AG09319 (cell line): ENCODE results near the gene SVIL.
"Not testable (repeated sequence)": the region's sequence is repeated elsewhere in the genome, so short reads cannot be mapped to it uniquely, and the experiment has no call there.

Experiments used
- DNase-seq: peaks from one replicate; pipeline ENCODE4 v3.0.0-alpha.2; 2010; ENCODE audit warnings: low read depth; ENCODE audit errors: extremely low read depth
- TF ChIP-seq, protein P1 (sequence below): IDR thresholded peaks from 2 replicates; pipeline ENCODE4 v1.5.1; 2011; ENCODE audit warnings: low read depth, mild to moderate bottlenecking, inconsistent platforms, low read length, moderate library complexity

Gene SVIL

DNA sequence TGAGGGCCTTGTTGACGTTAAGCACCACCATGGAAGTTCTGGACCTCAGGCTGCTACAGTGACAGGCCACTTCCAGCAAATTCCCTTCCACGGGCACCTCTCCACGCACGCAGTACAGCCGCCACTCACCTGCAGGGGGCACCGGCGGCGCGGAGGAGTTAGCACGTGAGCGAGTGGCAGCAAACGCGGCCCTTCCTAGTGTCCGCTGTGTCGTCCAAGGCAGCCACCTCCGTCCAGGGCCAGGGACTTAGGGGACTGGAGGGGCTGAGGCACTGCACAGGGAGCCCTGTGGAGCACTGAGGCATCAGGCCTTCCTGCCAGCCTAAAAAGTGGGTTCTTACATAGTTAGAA, 164.4 kb downstream of the SVIL start:
- TF ChIP-seq, protein P1, sequence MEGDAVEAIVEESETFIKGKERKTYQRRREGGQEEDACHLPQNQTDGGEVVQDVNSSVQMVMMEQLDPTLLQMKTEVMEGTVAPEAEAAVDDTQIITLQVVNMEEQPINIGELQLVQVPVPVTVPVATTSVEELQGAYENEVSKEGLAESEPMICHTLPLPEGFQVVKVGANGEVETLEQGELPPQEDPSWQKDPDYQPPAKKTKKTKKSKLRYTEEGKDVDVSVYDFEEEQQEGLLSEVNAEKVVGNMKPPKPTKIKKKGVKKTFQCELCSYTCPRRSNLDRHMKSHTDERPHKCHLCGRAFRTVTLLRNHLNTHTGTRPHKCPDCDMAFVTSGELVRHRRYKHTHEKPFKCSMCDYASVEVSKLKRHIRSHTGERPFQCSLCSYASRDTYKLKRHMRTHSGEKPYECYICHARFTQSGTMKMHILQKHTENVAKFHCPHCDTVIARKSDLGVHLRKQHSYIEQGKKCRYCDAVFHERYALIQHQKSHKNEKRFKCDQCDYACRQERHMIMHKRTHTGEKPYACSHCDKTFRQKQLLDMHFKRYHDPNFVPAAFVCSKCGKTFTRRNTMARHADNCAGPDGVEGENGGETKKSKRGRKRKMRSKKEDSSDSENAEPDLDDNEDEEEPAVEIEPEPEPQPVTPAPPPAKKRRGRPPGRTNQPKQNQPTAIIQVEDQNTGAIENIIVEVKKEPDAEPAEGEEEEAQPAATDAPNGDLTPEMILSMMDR, result peak; percentile 24
- DNase-seq, result no peak

DNA sequence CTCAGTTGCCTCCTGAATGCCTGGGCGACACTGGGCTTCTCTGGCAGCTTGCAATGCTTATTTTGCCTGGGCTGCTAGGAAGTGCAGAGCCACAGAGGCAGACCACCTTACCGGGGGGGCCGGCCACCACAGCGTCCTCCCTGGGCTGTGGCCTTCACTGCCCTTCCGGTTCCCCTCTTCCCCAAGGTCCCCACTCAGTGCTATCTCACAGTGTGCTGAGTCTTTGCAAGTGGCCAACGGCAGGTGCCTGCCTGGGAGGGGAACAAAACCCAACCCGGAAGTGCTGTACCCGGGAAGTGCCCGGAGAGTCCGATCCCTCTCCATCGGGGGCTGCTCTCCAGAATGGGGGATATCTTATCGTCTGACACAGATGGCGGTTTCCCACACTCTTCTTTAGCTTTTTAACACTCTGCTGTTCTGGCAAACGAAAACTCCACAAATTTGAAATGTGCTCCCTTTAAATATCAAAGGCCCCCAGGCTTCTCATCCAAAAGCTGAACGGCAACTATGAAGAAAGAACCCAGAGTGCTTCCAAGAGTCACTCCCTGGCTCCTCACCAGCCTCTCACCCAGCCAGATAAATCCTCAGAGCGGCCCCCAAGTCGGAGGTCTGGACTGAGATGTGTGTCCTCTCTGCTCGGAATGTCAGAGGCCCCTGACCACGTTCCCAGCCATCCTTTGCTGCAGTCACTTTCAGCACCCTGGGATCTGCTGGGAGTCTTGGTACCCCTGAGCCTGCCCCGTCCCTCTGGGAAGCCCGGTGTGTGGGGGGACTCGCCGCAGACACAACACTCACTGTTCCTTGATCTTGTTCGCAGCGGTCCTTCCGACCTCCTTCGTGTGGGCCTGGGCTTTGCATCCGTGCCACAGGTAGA, 165.1 kb downstream of the SVIL start:
- TF ChIP-seq, protein P1, result no peak
- no peak for DNase-seq

DNA sequence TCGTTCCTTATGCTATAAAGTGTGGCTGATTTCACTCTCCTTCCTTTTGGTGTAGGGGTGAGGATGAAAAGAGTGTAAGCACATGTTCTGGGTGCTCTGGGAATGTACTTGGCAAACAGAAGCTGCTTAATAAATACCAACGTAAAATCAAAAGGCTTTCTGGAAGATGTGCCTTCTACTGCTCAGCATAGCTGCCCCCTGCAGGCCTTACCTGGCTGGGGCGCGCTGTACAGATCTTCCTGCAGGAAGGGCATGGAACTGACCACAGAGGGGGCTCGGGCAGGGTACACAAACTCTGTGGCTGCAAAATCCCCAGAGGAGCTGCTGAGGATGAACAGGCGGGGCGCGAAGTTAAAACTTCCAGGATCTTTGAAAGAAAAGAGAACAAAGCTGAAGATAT, 169.4 kb downstream of the SVIL start:
- TF ChIP-seq, protein P1, result peak; percentile 1

DNA sequence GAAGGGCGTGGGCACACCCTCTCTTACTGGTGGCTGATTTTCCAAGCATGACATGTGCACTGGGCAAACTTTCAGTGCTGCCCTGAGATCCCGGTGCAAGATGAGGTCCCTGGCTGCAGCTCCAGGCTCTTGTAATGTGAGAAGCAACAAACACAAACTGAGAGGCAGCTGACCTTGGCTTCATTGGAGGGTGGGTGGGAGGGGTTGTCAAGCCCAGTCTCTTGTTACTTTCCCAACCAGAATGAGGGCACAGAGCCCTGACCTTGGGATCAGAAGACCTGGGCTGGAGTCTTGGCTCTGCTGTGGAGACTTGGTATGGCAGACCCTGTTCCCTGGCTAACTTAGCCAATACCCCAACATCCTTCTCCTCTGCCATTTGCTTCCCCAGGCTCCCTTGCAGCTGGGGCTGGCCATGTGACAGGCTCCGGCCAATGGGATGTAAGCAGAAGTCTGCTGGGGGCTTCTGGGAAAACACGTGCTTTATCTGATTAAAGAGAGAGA, 170.1 kb downstream of the SVIL start:
- peak; percentile 35 for DNase-seq

More for the DNA sequence above, 169.4 kb downstream of the SVIL start:
- DNase-seq, result no peak

DNA sequence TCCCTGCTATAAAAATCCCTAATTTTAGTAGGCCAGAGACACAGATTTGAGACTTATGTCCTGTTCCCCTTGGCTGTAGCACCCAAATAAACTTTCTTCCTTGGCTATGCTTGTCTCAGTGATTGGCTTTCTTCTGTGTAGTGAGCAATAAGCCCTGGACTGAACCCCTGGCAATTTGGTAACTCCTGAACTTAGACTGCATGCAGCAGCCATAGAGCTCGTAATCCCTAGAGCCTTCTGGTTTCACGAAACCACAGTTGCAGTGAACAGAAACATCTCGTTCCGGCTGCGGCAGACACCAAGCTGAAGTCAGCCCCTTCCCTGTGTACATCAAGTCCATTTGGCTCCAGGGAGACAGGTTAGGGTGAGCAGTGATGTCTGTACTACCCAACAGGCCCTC, 173.7 kb downstream of the SVIL start:
- TF ChIP-seq, protein P1, result no peak
- DNase-seq, result no peak

DNA sequence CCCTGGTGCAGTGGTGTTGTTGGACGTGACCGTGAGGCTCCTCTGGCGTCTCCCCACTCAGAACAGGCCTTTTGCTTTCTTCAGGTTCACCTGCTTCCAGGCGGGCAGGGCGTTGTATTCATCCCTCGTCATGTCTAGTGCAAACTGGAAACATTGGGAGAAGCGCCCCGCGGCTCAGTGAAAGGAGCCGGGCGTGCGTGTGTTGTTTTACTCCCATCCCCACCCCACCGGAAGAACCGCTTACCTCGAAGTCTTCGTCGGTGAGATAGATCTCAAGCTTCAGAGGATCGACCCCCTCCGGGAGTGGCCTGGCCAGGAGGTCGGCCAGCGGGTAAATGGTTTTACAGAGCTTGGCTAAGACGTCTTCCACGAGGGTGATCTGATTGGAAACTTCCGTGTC, 176.6 kb downstream of the SVIL start:
- not testable (repeated sequence) for DNase-seq

DNA sequence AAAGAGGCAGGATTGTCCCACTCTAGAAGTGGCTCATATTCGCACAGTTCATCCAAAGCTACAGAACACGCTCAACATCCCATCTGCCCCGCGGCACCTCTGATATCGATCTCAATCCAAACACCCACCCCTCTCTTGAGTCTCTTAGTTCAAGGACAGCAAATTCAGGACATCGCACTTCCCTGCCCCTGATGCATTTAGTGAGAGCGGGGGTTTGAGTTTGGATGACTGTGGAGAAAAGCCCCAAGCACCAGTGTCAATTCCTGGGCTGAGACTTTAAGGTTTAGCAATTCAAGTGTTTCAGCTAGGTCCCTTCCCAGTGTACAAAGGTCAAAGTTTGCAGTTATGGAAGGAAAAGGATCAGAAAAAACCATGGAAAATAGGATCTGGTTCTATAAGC, 179.7 kb downstream of the SVIL start:
- no peak for DNase-seq
- TF ChIP-seq, protein P1, result no peak

DNA sequence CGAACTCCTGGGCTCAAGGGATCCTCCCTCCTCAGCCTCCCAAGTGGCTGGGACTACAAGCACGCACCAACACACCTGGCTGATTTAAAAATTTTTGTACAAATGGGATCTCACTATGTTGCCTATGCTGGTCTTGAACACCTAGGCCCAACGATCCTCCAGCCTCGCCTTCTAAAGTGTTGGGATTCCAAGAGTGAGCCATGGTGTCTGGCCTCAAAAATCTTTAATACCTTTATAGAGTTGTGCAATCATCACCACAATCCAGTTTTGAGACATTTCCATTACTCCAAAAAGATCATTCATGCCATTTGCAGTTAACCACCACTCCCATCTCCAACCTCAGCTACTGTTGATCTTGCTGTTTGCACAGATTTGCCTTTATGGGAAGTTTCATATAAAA, 180.5 kb downstream of the SVIL start:
- TF ChIP-seq, protein P1, result no peak

More for the DNA sequence above, 180.5 kb downstream of the SVIL start:
- no peak for DNase-seq
